Thymus (tissue), 11 donors: ENCODE measurements around the gene POLD1. TPM values are rescaled to one million over a fixed set of nuclear protein-coding genes. Genes with fewer than 3 reads are reported as not detected.

Experiments
- DNase-seq, 9 donors: peaks; one replicate each; pipeline ENCODE4 v3.0.0-alpha.2; 2013; ENCODE audit warnings: low spot score in 9 of 9, low read depth in 6 of 9, missing footprints in 1 of 9
- H3K27ac ChIP-seq, 2 donors: one replicate each; pipeline ENCODE4 v1.5.1; 2013; ENCODE audit warnings: control low read depth in 1 of 2, low read depth in 1 of 2, low read length in 1 of 2, mild to moderate bottlenecking in 1 of 2, moderate library complexity in 1 of 2
- H3K27me3 ChIP-seq, 2 donors: one replicate each; pipeline ENCODE4 v1.5.1; 2013; ENCODE audit warnings: low read length in 1 of 2; ENCODE audit not compliant: control insufficient read depth in 2 of 2, insufficient read depth in 1 of 2
- H3K36me3 ChIP-seq, 2 donors: one replicate each; pipeline ENCODE4 v1.5.1; 2013; ENCODE audit warnings: low read length in 1 of 2, mild to moderate bottlenecking in 1 of 2, moderate library complexity in 1 of 2; ENCODE audit not compliant: control insufficient read depth in 2 of 2, insufficient read depth in 2 of 2
- H3K4me1 ChIP-seq, 2 donors: one replicate each; pipeline ENCODE4 v1.5.1; 2013; ENCODE audit warnings: low read length in 2 of 2; ENCODE audit not compliant: control insufficient read depth in 2 of 2, insufficient read depth in 2 of 2
- H3K4me3 ChIP-seq, 2 donors: one replicate each; pipeline ENCODE4 v1.5.1; 2013; ENCODE audit warnings: low read length in 2 of 2, control low read depth in 1 of 2, mild to moderate bottlenecking in 1 of 2
- H3K9me3 ChIP-seq, 2 donors: one replicate each; pipeline ENCODE4 v1.5.1; 2013; ENCODE audit warnings: low read length in 1 of 2, mild to moderate bottlenecking in 1 of 2; ENCODE audit not compliant: control insufficient read depth in 2 of 2, insufficient read depth in 1 of 2
- WGBS: extraction: QIAGEN DNeasy Blood & Tissue Kit; methylation state at CpG from one replicate; pipeline ENCODE4 v1.1.7; 2013; 5-methylcytosine and 5-hydroxymethylcytosine counted together
- polyA plus RNA-seq: library from polyadenylated mRNA; stranded (reverse); fragments of 200-250 nt; gene quantifications from one replicate; pipeline ENCODE4 v1.2.3, GENCODE V29; 2013
- total RNA-seq: library from RNA; stranded (reverse); fragments of 120-200 nt; gene quantifications from one replicate; pipeline ENCODE4 v1.2.4, GENCODE V29; 2013
- donor health status: healthy.

The POLD1 gene
- total and polyA plus RNA-seq, 2 donors: 39.5 to 61.8 TPM

GRCh38 chr19:50398675-50399367 is 14.7 kb downstream of the POLD1 start:
- H3K27ac ChIP-seq: no peak overlapping the region
- DNase-seq: no peak
- peaks cover 17 to 35% of the 10 kb centered on the region in 2 donors for H3K36me3 ChIP-seq

GRCh38 chr19:50399368-50399745 is 15.2 kb downstream of the POLD1 start:
- no peak for DNase-seq
- Histone ChIP-seq H3K9me3 (no peaks in the 10 kb centered on the region), H3K4me1 (no peaks in the 10 kb centered on the region), H3K4me3 (no peak overlapping the region), H3K36me3 (peaks cover 14 to 33% of the 10 kb centered on the region in 2 donors), H3K27me3 (no peaks in the 10 kb centered on the region), H3K27ac (no peak overlapping the region)
- WGBS: over 99% methylated on average over 10 of the region's 10 CpGs

More at GRCh38 chr19:50398675-50399367, 14.7 kb downstream of the POLD1 start:
- WGBS: 99% methylated on average over 13 of the region's 13 CpGs
- Histone ChIP-seq H3K4me1 (no peaks in the 10 kb centered on the region), H3K27me3 (no peaks in the 10 kb centered on the region), H3K9me3 (no peaks in the 10 kb centered on the region), H3K4me3 (no peak overlapping the region)

GRCh38 chr19:50401605-50402450 is 17.7 kb downstream of the POLD1 start:
- H3K27ac ChIP-seq: no peak overlapping the region
- H3K36me3 ChIP-seq: peaks cover 14 to 45% of the 10 kb centered on the region in 2 donors
- DNase-seq: no peak

GRCh38 chr19:50402544-50403301 is 18.6 kb downstream of the POLD1 start:
- H3K4me1 ChIP-seq: no peaks in the 10 kb centered on the region
- no peak overlapping the region for H3K4me3 ChIP-seq
- no peaks in the 10 kb centered on the region for H3K27me3 ChIP-seq
- no peak for DNase-seq
- no peaks in the 10 kb centered on the region for H3K9me3 ChIP-seq
- H3K27ac ChIP-seq: no peak overlapping the region
- 98% methylated on average over 41 of the region's 41 CpGs for WGBS
- H3K36me3 ChIP-seq: peaks cover 14 to 49% of the 10 kb centered on the region in 2 donors

More at GRCh38 chr19:50401605-50402450, 17.7 kb downstream of the POLD1 start:
- H3K9me3 ChIP-seq: no peaks in the 10 kb centered on the region
- no peaks in the 10 kb centered on the region for H3K4me1 ChIP-seq
- no peak overlapping the region for H3K4me3 ChIP-seq
- 96% methylated on average over 48 of the region's 48 CpGs for WGBS
- no peaks in the 10 kb centered on the region for H3K27me3 ChIP-seq

GRCh38 chr19:50406156-50406820 is 22.1 kb downstream of the POLD1 start:
- Histone ChIP-seq H3K27ac (no peak overlapping the region), H3K36me3 (peaks cover 23 to 70% of the 10 kb centered on the region in 2 donors), H3K4me3 (no peak overlapping the region), H3K9me3 (no peaks in the 10 kb centered on the region), H3K27me3 (no peaks in the 10 kb centered on the region), H3K4me1 (no peaks in the 10 kb centered on the region)
- no peak for DNase-seq
- WGBS: 98% methylated on average over 22 of the region's 22 CpGs

GRCh38 chr19:50406829-50407228 is 22.7 kb downstream of the POLD1 start:
- WGBS: 98% methylated on average over 19 of the region's 19 CpGs
- H3K4me3 ChIP-seq: no peak overlapping the region
- no peaks in the 10 kb centered on the region for H3K4me1 ChIP-seq
- H3K36me3 ChIP-seq: peaks cover 20 to 65% of the 10 kb centered on the region in 2 donors
- no peaks in the 10 kb centered on the region for H3K27me3 ChIP-seq
- H3K27ac ChIP-seq: no peak overlapping the region
- no peaks in the 10 kb centered on the region for H3K9me3 ChIP-seq
- no peak for DNase-seq

DNA sequence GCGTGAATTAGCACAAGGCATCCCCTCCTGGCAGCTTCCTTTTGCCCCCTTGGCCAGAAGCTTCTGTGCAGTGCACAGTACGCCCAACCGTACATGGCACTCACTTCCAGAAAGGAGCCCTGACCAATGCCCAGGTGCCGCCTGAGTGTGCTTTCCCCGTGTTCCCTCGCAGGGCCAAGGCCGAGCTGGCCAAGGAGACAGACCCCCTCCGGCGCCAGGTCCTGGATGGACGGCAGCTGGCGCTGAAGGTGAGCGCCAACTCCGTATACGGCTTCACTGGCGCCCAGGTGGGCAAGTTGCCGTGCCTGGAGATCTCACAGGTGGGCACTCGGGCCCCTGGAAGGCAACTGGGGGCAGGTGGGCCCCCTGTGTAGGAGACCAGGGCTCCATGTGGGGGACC is 25.2 kb downstream of the POLD1 start:
- Histone ChIP-seq H3K9me3 (peaks cover 0 to 4% of the 10 kb centered on the region in 2 donors), H3K36me3 (peaks cover 9 to 43% of the 10 kb centered on the region in 2 donors), H3K27ac (no peak overlapping the region), H3K27me3 (no peaks in the 10 kb centered on the region), H3K4me1 (no peaks in the 10 kb centered on the region), H3K4me3 (no peak overlapping the region)
- 98% methylated on average over 17 of the region's 17 CpGs for WGBS
- no peak for DNase-seq

DNA sequence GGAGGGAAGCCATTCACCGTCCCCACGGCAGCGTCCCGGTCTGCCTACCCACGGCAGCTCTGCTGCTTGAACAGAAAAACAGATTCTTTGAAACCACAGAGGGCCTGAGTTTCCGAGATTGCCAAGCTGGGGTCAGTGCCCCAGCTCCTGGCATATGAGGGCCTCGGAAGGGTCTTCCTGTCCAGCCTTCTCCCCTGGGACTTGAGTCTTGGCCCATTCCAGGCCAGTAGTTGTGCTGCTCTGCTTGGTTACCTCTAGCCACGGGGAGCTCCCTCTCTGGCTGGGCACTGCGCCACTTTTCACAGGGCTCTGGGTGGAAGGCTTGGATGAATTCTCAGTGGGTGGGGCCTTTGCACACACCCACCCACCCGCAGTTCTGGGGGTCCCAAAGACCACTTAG is 26.0 kb downstream of the POLD1 start:
- no peak for DNase-seq
- H3K9me3 ChIP-seq: peaks cover 0 to 4% of the 10 kb centered on the region in 2 donors
- H3K4me1 ChIP-seq: peaks cover 0 to 3% of the 10 kb centered on the region in 2 donors
- H3K4me3 ChIP-seq: no peak overlapping the region
- H3K27me3 ChIP-seq: no peaks in the 10 kb centered on the region
- H3K36me3 ChIP-seq: peaks cover 9 to 40% of the 10 kb centered on the region in 2 donors
- 91% methylated on average over 10 of the region's 10 CpGs for WGBS
- H3K27ac ChIP-seq: no peak overlapping the region
